SK-N-SH treated with all-trans-retinoic acid at 6 μM for 48 hours (cell line): ENCODE results near the gene DEGS2.

ENCODE experiments used
- ARNTL ChIP-seq: fragments of 450-650 bp; formaldehyde crosslinking; IDR thresholded peaks from 2 replicates; pipeline ENCODE4 v1.5.0; 2020; ENCODE audit warnings: low read depth, mild to moderate bottlenecking, moderate library complexity, borderline replicate concordance
- CSRNP3 ChIP-seq: fragments of 250-450 bp; sonication (Bioruptor Pico); IDR thresholded peaks from 2 replicates; pipeline ENCODE4 v1.5.1; 2021; ENCODE audit warnings: mild to moderate bottlenecking, moderate library complexity
- ESRRG ChIP-seq: fragments of 250-450 bp; sonication (Bioruptor Pico); IDR thresholded peaks from 2 replicates; pipeline ENCODE4 v1.6.1; 2021; ENCODE audit warnings: mild to moderate bottlenecking
- PATZ1 ChIP-seq: fragments of 250-450 bp; sonication (Bioruptor Pico); IDR thresholded peaks from 2 replicates; pipeline ENCODE4 v1.8.0; 2020; ENCODE audit warnings: mild to moderate bottlenecking, moderate library complexity, borderline replicate concordance
- POU6F1 ChIP-seq: fragments of 250-450 bp; sonication (Bioruptor Pico); IDR thresholded peaks from 2 replicates; pipeline ENCODE4 v1.8.0; 2021; ENCODE audit warnings: low read depth, mild to moderate bottlenecking, moderate library complexity, borderline replicate concordance
- TCF4 ChIP-seq: fragments of 250-450 bp; sonication (Bioruptor Pico); IDR thresholded peaks from 2 replicates; pipeline ENCODE4 v1.8.0; 2021; ENCODE audit warnings: mild to moderate bottlenecking, moderate library complexity, borderline replicate concordance
- ZFP3 ChIP-seq: fragments of 250-450 bp; sonication (Bioruptor Pico); IDR thresholded peaks from 2 replicates; pipeline ENCODE4 v1.5.0; 2020; ENCODE audit warnings: mild to moderate bottlenecking, moderate library complexity

DNA sequence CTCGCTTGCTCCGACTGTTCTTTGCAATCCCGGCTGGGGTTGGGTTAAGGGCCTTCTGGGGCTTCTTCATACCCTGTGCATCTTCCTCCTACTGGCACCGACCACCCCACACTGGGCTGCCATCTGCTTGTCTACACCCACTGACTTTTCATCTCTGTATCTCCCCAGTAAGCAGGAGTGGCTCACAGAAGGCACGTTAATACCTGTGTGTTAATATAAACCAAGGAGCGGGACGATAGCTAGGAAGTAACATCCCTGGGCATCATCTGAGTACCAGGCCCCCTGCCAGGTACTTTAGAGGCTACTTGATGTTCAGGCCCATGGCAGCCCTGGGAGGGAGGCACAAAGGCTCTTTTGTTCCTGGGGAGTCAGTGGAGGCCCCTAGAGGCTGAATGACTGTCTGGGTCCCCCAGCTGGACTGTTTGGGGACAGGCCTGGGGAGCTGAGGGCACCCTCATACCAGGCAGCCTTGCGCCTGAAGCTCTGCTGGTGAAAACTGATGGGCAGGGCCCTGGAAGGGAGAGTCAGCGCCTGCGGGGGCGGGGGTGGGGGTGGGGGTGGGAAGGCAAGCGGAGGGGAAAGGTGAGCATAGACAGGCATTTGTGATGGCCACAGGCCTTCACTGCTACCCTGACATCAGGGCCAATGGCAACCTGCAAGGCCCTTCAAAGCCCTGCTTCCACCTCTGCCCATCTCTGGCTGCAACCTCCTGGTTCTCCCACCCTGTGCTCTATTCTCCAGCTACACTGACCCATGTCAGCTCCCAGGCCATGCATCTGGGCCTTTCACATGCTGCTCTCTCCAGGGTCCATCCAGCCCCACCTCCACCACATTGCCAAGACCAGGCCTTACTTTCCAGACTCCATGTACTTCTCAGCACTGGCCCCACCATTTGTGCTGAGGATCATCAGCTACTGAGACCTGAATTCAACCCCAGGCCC, 34.2 kb upstream of the DEGS2 start:
- TF ChIP-seq PATZ1 (CRISPR knock-in tag) (no peak), CSRNP3 (CRISPR knock-in tag) (no peak), ESRRG (CRISPR knock-in tag) (no peak), TCF4 (CRISPR knock-in tag) (no peak), ARNTL (CRISPR knock-in tag) (no peak), ZFP3 (no peak), POU6F1 (CRISPR knock-in tag) (no peak)
